KOPT-K1 (cell line): ENCODE results near the gene LAMC3.
"Not testable (repeated sequence)": the region's sequence is repeated elsewhere in the genome, so short reads cannot be mapped to it uniquely, and the experiment has no call there.

Experiments used
- H3K27ac ChIP-seq: fragments of 200-600 bp; sonication (generic); 2 replicates; pipeline ENCODE4 v1.5.1; 2016; ENCODE audit warnings: antibody characterized with exemption, mild to moderate bottlenecking, low read depth, low read length; ENCODE audit not compliant: poor library complexity, severe bottlenecking
- H3K36me3 ChIP-seq: fragments of 200-600 bp; sonication (generic); 2 replicates; pipeline ENCODE4 v1.5.1; 2017; ENCODE audit warnings: antibody characterized with exemption, mild to moderate bottlenecking, low read length, moderate library complexity; ENCODE audit not compliant: insufficient read depth
- H3K9me3 ChIP-seq: fragments of 200-600 bp; sonication (generic); 2 replicates; pipeline ENCODE4 v1.5.1; 2017; ENCODE audit warnings: antibody characterized with exemption, low read length, mild to moderate bottlenecking; ENCODE audit not compliant: insufficient read depth, poor library complexity, severe bottlenecking

The LAMC3 gene

GRCh38 chr9:131033269-131034224, 24.6 kb downstream of the LAMC3 start:
- H3K27ac ChIP-seq: no peak overlapping the region

DNA sequence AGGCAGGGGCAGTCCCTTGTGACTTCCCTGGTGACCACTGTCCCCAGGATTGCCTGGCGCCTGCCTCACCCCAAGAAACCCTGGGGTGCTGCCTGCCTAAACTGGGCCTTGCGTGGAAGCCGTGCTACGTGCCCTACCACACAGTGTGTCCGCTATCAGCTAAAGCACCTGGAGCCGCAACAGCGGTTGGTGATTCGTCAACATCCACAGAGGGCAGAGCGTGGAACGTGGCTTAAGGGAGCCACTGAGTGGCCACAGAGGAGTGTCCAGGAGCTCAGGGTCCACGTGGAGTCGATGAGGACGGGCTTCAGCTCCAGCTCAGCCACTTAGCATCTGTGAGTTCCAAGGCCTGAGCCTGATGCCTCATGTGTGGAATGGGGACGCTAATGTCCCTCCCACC, 25.3 kb downstream of the LAMC3 start:
- H3K9me3 ChIP-seq: no peaks in the 10 kb centered on the region
- H3K36me3 ChIP-seq: no peaks in the 10 kb centered on the region
- no peak overlapping the region for H3K27ac ChIP-seq

More at GRCh38 chr9:131033269-131034224, 24.6 kb downstream of the LAMC3 start:
- H3K9me3 ChIP-seq: no peaks in the 10 kb centered on the region
- H3K36me3 ChIP-seq: no peaks in the 10 kb centered on the region

DNA sequence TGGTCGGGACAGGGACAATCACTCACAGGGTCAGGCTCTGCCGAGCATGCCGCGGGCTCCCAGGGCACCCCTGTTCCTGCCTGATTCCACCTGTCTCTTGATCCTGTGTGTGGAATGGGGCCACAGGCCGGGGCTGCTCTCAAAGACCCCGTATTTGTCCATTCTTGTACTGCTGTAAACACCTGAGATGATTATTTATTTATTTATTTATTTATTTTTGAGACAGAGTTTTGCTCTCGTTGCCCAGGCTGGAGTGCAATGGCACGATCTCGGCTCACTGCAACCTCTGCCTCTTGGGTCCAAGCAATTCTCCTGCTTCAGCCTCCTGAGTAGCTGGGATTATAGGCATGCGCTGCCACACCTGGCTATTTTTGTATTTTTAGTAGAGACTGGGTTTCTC, 25.8 kb downstream of the LAMC3 start:
- not testable (repeated sequence) for H3K9me3 ChIP-seq, H3K27ac ChIP-seq, H3K36me3 ChIP-seq

DNA sequence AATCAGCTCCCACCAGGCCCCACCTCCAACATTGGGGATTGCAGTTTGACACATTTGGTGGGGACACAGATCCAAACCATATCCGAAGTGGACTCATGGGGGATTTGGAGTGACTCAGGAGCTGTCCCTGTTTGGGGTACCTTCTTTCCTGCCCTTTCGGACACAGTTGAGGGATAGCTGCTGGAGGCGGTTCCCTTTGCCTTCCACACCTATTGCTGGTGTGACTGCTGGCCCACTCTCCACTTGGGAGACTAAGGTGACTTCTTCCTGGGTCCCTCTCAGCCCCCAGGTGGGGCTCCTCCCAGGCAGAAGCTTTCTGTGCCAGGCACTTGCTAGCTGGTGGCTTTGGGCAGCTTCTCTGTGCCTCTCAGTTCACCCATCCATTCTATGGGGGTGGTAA, 26.6 kb downstream of the LAMC3 start:
- Histone ChIP-seq H3K9me3 (no peaks in the 10 kb centered on the region), H3K27ac (no peak overlapping the region), H3K36me3 (no peaks in the 10 kb centered on the region)

- Histone ChIP-seq H3K9me3 (no peaks in the 10 kb centered on the region), H3K27ac (no peak overlapping the region), H3K36me3 (no peaks in the 10 kb centered on the region)
Measured at GRCh38 chr9:131036071-131036470, 27.1 kb downstream of the LAMC3 start.

DNA sequence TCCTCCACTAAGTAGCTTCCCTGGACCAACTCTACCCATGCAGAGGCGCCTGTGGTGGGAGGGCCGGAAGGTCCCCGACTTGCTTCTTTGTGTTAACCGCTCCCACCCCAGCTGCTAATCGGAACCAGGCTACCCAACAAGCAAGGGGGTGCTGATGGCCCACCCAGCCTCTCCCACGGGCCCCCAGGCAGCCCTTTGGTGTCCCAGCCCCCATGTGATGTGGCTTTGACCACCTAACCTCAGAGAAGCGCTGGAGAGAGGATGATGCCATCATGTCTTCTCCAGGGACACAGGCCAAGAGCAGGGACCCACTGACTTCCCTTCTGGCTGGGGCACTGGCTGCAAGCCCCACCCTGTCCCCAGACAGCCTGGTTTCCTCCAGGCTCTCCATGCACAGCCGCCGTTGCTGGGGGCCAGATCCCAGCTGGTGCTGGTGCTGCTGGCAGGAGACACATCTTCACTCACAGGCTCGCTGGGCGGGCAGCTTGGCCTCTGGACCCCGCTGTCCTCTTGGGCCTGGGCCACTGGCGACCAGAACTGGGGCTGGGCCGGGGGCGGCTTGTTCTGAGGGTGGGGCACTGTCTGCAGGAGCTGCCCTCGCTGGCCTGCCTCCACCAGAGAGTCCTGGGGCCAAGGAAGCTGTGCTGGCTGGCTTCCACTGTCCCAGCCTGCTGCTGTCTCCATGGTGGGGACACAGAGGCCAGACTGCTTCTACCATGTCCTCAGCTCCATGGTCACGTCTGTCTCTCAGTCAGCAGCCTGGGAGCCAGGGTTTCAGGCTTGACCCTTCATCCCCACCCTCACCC, 27.8 kb downstream of the LAMC3 start:
- Histone ChIP-seq H3K9me3 (no peaks in the 10 kb centered on the region), H3K27ac (no peak overlapping the region), H3K36me3 (no peaks in the 10 kb centered on the region)

DNA sequence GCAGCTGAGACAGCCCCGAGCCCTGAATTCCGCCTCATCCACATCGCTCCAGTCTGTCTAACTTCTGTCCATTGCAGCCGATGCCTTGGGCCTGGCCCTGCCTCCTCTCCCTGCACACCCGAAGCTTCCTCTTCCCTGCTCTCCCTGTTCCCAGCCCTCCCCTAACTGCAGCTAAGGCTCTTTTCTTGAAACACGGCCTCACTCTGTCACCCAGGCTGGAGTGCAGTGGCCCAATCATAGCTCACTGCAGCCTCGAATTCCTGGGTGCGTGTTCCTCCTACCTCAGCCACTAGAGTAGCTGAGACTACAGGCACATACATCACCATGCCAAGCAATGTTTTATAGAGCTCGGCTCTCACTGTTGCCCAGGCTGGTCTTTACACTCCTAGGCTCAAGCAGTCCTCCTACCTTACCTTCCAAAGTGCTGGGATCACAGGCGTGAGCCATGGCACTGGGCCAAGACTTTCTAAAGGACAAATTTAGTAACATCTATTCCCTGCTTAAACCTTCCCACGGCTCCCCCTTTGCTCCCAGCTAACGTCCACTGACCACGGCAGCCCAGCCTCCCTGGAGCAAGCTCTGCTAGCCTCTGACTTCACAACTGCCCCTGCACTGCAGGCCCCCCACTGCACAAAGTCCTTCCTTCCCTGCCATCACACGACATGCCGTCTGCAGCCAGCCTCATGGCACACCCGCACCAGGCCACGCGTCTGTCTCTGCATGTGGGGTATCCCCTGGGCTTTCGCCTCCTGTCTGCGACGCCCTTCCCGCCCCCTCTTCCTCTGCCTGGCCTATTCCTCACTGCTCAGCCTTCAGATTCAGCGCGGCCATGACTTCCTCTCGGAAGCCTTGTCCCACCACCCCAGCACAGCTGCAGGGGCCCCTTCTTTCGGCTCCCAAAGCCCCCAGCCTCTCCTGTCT, 28.6 kb downstream of the LAMC3 start:
- H3K27ac ChIP-seq: no peak overlapping the region
- no peaks in the 10 kb centered on the region for H3K9me3 ChIP-seq
- H3K36me3 ChIP-seq: no peaks in the 10 kb centered on the region

GRCh38 chr9:131038256-131039128, 29.5 kb downstream of the LAMC3 start:
- H3K27ac ChIP-seq: no peak overlapping the region
- no peaks in the 10 kb centered on the region for H3K36me3 ChIP-seq

DNA sequence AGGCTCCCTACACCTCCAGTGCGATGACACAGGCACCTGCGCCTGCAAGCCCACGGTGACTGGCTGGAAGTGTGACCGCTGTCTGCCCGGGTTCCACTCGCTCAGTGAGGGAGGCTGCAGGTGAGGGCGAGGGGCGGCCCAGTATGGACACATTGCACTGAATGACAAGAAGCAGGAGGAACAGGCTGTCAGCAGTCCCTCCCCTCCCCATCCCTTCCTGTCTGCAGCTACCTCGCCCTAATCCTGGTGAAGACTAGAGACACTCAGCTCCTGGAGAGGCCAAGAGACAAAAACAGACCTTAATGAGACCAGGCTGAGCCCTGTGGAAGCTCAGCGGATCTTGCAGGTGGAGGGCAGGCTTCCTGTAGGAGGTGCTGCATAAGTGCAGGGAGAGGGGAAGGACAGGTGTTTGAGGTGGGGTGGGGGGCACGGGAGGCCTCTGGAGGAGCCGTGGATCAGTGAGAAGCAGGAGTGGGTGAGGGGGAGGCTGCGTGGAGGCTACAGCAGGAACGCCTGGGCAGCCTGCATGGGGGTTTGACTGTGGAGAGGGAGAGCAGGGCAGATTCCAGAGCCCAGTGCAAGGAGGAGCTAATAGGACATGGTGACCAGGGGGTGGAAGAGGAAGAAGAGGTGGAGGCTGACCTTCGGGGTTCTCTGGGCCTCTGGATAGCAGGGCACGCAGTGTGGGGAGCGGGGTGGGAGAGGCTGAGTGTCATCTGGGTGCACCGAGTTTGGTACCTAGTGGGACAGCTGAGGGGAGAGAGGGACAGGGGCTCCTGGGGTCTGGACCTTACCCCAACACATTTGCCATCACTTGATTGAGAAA, 30.4 kb downstream of the LAMC3 start:
- H3K36me3 ChIP-seq: no peaks in the 10 kb centered on the region

More at GRCh38 chr9:131038256-131039128, 29.5 kb downstream of the LAMC3 start:
- H3K9me3 ChIP-seq: no peaks in the 10 kb centered on the region

DNA sequence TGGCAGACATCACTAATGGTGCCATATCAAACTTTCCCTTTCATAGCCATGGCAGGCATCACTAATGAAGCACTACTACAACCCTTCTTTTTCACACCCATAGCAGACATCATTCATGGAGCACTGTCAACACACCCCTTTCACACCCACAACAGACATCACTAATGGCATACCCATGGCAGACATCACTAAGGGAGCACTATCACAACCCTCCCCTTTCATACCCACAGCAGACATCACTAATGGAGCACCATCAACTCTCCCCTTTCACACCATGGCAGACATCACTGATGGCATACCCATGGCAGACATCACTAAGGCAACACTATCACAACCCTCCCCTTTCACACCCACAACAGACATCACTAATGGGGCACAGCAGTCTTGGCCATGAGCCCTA, 33.7 kb downstream of the LAMC3 start:
- no peaks in the 10 kb centered on the region for H3K9me3 ChIP-seq
- H3K27ac ChIP-seq: no peak overlapping the region
- H3K36me3 ChIP-seq: no peaks in the 10 kb centered on the region

More for the DNA sequence above, 30.4 kb downstream of the LAMC3 start:
- Histone ChIP-seq H3K9me3 (no peaks in the 10 kb centered on the region), H3K27ac (no peak overlapping the region)

DNA sequence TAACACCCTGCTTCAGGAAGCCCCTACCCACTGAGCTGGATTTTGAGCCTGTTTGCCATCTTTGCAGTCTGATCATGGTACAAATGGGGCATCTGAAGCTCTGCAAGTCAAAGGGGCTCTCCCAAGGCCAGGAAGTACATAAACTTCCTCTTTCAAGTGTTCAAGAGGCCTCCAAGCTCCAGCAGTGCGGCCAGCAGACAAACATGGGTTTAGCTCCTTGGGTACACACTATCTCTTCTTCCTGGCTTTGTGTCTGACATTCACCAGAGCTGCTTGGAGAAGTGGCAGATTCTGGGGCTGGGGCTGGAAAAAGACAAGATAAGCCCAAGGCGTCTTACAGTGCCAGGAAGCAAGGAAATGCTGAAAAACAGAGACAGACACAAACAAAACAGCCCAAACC, 34.1 kb downstream of the LAMC3 start:
- no peaks in the 10 kb centered on the region for H3K36me3 ChIP-seq
- H3K9me3 ChIP-seq: no peaks in the 10 kb centered on the region
- no peak overlapping the region for H3K27ac ChIP-seq

GRCh38 chr9:131043646-131044045, 34.7 kb downstream of the LAMC3 start:
- Histone ChIP-seq H3K9me3 (no peaks in the 10 kb centered on the region), H3K27ac (no peak overlapping the region), H3K36me3 (no peaks in the 10 kb centered on the region)
